Hepatocyte (in vitro differentiated cells): ENCODE data around the gene CENPB. TPM values are rescaled to one million over a fixed set of nuclear protein-coding genes. Genes with fewer than 3 reads are reported as not detected.

Experiments used
- DNase-seq: peaks from one replicate; pipeline ENCODE4 v3.0.0-alpha.2; 2016; ENCODE audit warnings: low spot score
- H2AFZ ChIP-seq: fragments of 200-600 bp; sonication (generic); 2 replicates; pipeline ENCODE4 v1.6.0; 2016; ENCODE audit warnings: antibody characterized with exemption, mild to moderate bottlenecking
- H3K27ac ChIP-seq: fragments of 200-600 bp; sonication (generic); 2 replicates; pipeline ENCODE4 v1.5.1; 2016; ENCODE audit warnings: mild to moderate bottlenecking
- H3K27me3 ChIP-seq: fragments of 200-600 bp; sonication (generic); 2 replicates; pipeline ENCODE4 v1.6.1; 2016
- H3K36me3 ChIP-seq: fragments of 200-600 bp; sonication (generic); replicated peaks from 2 replicates; pipeline ENCODE4 v1.5.1; 2016; ENCODE audit warnings: low read depth; ENCODE audit not compliant: insufficient read depth
- H3K4me1 ChIP-seq: fragments of 200-600 bp; sonication (generic); 2 replicates; pipeline ENCODE4 v1.5.1; 2016; ENCODE audit warnings: mild to moderate bottlenecking, moderate library complexity; ENCODE audit not compliant: insufficient read depth
- H3K4me2 ChIP-seq: fragments of 200-600 bp; sonication (generic); 2 replicates; pipeline ENCODE4 v1.6.0; 2016
- H3K4me3 ChIP-seq: fragments of 200-600 bp; sonication (generic); 2 replicates; pipeline ENCODE4 v1.5.1; 2016; ENCODE audit warnings: mild to moderate bottlenecking
- H3K79me2 ChIP-seq: fragments of 200-600 bp; sonication (generic); 2 replicates; pipeline ENCODE4 v1.6.0; 2017; ENCODE audit warnings: mild to moderate bottlenecking
- H3K9me2 ChIP-seq: fragments of 200-600 bp; sonication (generic); replicated peaks from 2 replicates; pipeline ENCODE4 v1.6.0; 2017; ENCODE audit warnings: mild to moderate bottlenecking; ENCODE audit not compliant: insufficient read depth
- H3K9me3 ChIP-seq: fragments of 200-600 bp; sonication (generic); 2 replicates; pipeline ENCODE4 v1.5.1; 2016; ENCODE audit warnings: low read depth, mild to moderate bottlenecking
- H4K20me1 ChIP-seq: fragments of 200-600 bp; sonication (generic); 2 replicates; pipeline ENCODE4 v1.6.0; 2016; ENCODE audit warnings: mild to moderate bottlenecking; ENCODE audit not compliant: insufficient read depth, poor library complexity, severe bottlenecking
- CTCF ChIP-seq: fragments of 200-600 bp; sonication (generic); IDR thresholded peaks from 2 replicates; pipeline ENCODE4 v1.5.1; 2016; ENCODE audit warnings: antibody characterized with exemption, mild to moderate bottlenecking; ENCODE audit not compliant: poor library complexity
- EZH2 ChIP-seq: fragments of 200-600 bp; sonication (generic); IDR thresholded peaks from 2 replicates; pipeline ENCODE4 v1.6.1; 2016; ENCODE audit warnings: antibody characterized with exemption, mild to moderate bottlenecking, borderline replicate concordance
- EZH2phosphoT487 ChIP-seq: fragments of 200-600 bp; sonication (generic); IDR thresholded peaks from one replicate; pipeline ENCODE4 v1.6.1; 2018; ENCODE audit warnings: antibody characterized with exemption, mild to moderate bottlenecking, low read depth, moderate library complexity; ENCODE audit not compliant: unreplicated experiment, severe bottlenecking
- WGBS: methylation state at CpG from one replicate; pipeline ENCODE4 v1.1.6; 2016; ENCODE audit warnings: low lambda C conversion rate; ENCODE audit errors: missing lambda C conversion rate; 5-methylcytosine and 5-hydroxymethylcytosine counted together
- polyA plus RNA-seq: library from polyadenylated mRNA; unstranded; fragments of >200 nt; fragmentation: Nextera tagmentation; extraction: Ambion mirVana; gene quantifications from 2 replicates; pipeline ENCODE4 v1.2.1, GENCODE V29; 2016
- total RNA-seq: library from RNA; depleted of rRNA; stranded (reverse); fragments of >200 nt; gene quantifications from 2 replicates; pipeline ENCODE4 v1.2.3, GENCODE V29; 2014

The CENPB gene
- total and polyA plus RNA-seq, 2 experiments from 2014 or later: 21.2 to 46.7 TPM

- TF ChIP-seq EZH2phosphoT487 (no peak), EZH2 (no peak), CTCF (no peak)
- Histone ChIP-seq H3K36me3 (no peaks in the 10 kb centered on the region), H3K4me3 (no peak overlapping the region), H3K27ac (no peak overlapping the region), H3K9me2 (no peaks in the 10 kb centered on the region), H4K20me1 (no peaks in the 10 kb centered on the region), H3K4me1 (no peaks in the 10 kb centered on the region), H2AFZ (no peak overlapping the region), H3K79me2 (no peaks in the 10 kb centered on the region), H3K4me2 (no peak overlapping the region), H3K27me3 (no peaks in the 10 kb centered on the region), H3K9me3 (no peaks in the 10 kb centered on the region)
- WGBS: 91% methylated on average over 10 of the region's 11 CpGs
- no peak for DNase-seq
Observed at GRCh38 chr20:3758566-3758965, 28.0 kb downstream of the CENPB start.

- no peaks in the 10 kb centered on the region for H3K36me3 ChIP-seq
- no peaks in the 10 kb centered on the region for H3K79me2 ChIP-seq
- H3K9me2 ChIP-seq: no peaks in the 10 kb centered on the region
- no peaks in the 10 kb centered on the region for H3K27me3 ChIP-seq
- H3K4me2 ChIP-seq: no peak overlapping the region
- no peak overlapping the region for H2AFZ ChIP-seq
- no peak overlapping the region for H3K4me3 ChIP-seq
- no peaks in the 10 kb centered on the region for H4K20me1 ChIP-seq
- no peak for DNase-seq
- TF ChIP-seq EZH2phosphoT487 (no peak), EZH2 (no peak), CTCF (no peak)
- no peaks in the 10 kb centered on the region for H3K9me3 ChIP-seq
- no peaks in the 10 kb centered on the region for H3K4me1 ChIP-seq
- H3K27ac ChIP-seq: no peak overlapping the region
- 94% methylated on average over 2 of the region's 2 CpGs for WGBS
Observed at GRCh38 chr20:3757268-3757667, 29.3 kb downstream of the CENPB start.

- no peak overlapping the region for H3K4me2 ChIP-seq
- no peaks in the 10 kb centered on the region for H4K20me1 ChIP-seq
- H3K9me3 ChIP-seq: no peaks in the 10 kb centered on the region
- no peak overlapping the region for H2AFZ ChIP-seq
- TF ChIP-seq CTCF: no peak
- TF ChIP-seq EZH2phosphoT487: no peak
- no peak for TF ChIP-seq EZH2
- H3K4me1 ChIP-seq: peaks cover 4% of the 10 kb centered on the region
- DNase-seq: no peak
- H3K27ac ChIP-seq: no peak overlapping the region
- H3K27me3 ChIP-seq: peaks cover 7% of the 10 kb centered on the region
- H3K36me3 ChIP-seq: no peaks in the 10 kb centered on the region
- H3K9me2 ChIP-seq: no peaks in the 10 kb centered on the region
- no peak overlapping the region for H3K4me3 ChIP-seq
- WGBS: 93% methylated on average over 4 of the region's 5 CpGs
- H3K79me2 ChIP-seq: no peaks in the 10 kb centered on the region
Observed at GRCh38 chr20:3755814-3756480, 30.6 kb downstream of the CENPB start.

- 95% methylated on average over 7 of the region's 7 CpGs for WGBS
- H3K4me3 ChIP-seq: no peak overlapping the region
- no peaks in the 10 kb centered on the region for H3K36me3 ChIP-seq
- peaks cover 14% of the 10 kb centered on the region for H3K27me3 ChIP-seq
- DNase-seq: no peak
- H3K4me1 ChIP-seq: peaks cover 4% of the 10 kb centered on the region
- no peak overlapping the region for H3K27ac ChIP-seq
- H4K20me1 ChIP-seq: no peaks in the 10 kb centered on the region
- no peak for TF ChIP-seq EZH2phosphoT487
- TF ChIP-seq EZH2: no peak
- no peak for TF ChIP-seq CTCF
- H3K4me2 ChIP-seq: no peak overlapping the region
- no peaks in the 10 kb centered on the region for H3K79me2 ChIP-seq
- H3K9me2 ChIP-seq: no peaks in the 10 kb centered on the region
- no peak overlapping the region for H2AFZ ChIP-seq
- no peaks in the 10 kb centered on the region for H3K9me3 ChIP-seq
Observed at GRCh38 chr20:3755269-3755668, 31.3 kb downstream of the CENPB start.
